GM21529 (cell line): Measurements from ENCODE around the gene TMEM41B.
"Not testable (repeated sequence)": the region's sequence is repeated elsewhere in the genome, so short reads cannot be mapped to it uniquely, and the experiment has no call there.

ENCODE experiments used
- ATAC-seq: cut with Tn5 transposase; IDR thresholded peaks from one replicate; pipeline ENCODE4 v1.9.1; 2021; ENCODE audit not compliant: unreplicated experiment

TMEM41B gene, protein sequence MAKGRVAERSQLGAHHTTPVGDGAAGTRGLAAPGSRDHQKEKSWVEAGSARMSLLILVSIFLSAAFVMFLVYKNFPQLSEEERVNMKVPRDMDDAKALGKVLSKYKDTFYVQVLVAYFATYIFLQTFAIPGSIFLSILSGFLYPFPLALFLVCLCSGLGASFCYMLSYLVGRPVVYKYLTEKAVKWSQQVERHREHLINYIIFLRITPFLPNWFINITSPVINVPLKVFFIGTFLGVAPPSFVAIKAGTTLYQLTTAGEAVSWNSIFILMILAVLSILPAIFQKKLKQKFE

GRCh38 chr11:9314291-9315077 is at the start of gene TMEM41B:
TSS of gene TMEM41B (minus strand) at chr11:9314593. CDS start at chr11:9314441, 152 bp downstream.
- peak; percentile 97 for ATAC-seq

- no peak for ATAC-seq
Measured at GRCh38 chr11:9362393-9362863, 48.0 kb upstream of the TMEM41B start.

DNA sequence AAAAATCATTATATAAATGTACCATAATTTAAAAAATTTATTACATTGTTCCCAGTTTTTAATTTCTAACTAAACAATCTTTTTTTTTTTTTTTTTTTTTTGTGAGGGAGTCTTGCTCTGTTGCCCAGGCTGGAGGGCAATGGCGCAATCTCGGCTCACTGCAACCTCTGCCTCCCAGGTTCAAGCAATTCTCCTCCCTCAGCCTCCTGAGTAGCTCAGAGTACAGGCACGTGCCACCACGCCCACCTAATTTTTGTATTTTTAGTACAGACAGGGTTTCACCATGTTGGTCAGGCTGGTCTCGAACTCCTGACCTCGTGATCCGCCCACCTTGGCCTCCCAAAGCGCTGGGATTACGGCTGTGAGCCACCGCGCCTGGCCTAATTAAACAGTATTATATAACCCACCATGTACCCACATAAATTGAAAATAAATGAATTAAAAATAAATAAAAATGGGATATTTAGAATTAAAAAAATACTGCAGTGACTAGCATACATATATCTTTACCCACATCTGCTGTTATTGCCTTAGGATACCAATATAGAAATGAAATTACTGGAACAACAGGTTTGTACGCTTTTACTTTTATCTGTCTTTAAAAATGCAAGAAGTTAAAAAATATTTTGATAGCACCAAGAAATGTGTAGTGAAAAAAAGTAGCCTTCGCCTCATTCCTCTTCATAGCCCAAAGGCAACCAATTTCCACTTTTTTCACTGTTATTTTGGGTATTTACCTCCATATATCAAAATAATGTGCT is 46.6 kb upstream of the TMEM41B start:
- not testable (repeated sequence) for ATAC-seq

GRCh38 chr11:9357041-9357440 is 42.6 kb upstream of the TMEM41B start:
- no peak for ATAC-seq

- ATAC-seq = no peak
Measured at GRCh38 chr11:9351321-9351881, 37.0 kb upstream of the TMEM41B start.

DNA sequence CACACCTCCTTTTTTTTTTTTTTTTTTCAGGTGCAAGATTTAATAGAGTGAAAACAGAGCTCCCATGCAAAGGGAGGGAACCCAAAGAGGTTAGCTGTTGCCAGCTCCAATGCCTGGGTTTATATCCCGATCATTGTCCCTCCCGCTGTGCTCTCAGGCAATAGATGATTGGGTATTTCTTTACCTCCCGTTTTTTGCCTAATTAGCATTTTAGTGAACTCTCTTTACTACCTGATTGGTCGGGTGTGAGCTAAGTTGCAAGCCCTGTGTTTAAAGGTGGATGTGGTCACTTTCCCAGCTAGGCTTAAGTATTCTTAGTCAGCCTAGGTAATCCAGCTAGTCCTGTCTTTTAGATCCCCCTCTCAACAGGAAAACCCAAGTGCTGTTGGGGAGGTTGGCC is 33.4 kb upstream of the TMEM41B start:
- not testable (repeated sequence) for ATAC-seq

- no peak for ATAC-seq
Measured at GRCh38 chr11:9347100-9347499, 32.7 kb upstream of the TMEM41B start.

DNA sequence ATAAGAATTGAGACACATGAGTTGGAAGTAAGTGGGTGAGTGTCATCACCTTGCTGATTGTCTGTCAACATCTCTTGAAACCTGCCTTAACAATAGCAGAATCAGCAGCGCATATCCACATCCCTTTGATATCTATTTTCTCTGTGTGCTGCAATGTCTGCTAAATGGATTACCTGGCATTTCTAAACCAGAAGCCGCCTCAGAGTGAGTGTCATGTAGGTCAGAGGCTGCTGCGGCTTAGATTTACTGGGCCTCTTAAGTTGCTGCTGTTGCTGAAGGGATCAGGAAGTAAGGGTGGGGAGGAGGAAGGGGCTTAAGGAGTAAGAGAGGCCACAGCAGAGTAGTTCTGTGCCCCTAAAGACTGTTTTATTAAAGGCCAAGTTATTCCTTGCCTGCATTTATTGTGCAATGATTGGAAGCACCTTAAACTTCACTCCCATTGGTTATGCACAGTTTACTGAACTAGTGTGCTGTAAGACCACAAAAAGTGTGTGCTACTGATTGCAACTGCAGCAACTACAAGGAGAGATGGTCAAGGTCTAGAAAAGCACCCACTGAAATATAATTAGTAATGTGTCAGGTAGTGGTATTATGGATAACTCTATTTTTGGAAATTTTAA is 29.8 kb upstream of the TMEM41B start:
- ATAC-seq = no peak

- ATAC-seq = no peak
Measured at GRCh38 chr11:9341638-9342178, 27.3 kb upstream of the TMEM41B start.

DNA sequence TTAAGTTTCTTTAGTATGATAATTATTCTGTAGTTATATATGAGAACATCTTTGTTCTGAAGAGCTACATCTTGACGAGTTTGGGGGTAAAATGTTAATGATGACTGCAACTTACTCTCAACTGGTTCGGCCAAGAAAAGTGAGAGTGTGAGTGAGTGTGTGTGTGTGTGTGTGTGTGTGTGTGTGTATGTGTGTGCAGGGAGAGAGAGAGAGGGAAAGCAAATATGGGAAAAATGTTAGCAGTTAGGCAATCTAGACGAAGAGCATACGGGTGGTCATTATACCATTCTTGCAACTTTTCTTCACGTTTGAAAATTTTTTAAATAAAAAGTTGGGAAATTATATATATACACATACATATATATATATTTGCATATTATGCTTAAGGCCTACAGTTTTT is 18.3 kb upstream of the TMEM41B start:
- ATAC-seq = no peak

DNA sequence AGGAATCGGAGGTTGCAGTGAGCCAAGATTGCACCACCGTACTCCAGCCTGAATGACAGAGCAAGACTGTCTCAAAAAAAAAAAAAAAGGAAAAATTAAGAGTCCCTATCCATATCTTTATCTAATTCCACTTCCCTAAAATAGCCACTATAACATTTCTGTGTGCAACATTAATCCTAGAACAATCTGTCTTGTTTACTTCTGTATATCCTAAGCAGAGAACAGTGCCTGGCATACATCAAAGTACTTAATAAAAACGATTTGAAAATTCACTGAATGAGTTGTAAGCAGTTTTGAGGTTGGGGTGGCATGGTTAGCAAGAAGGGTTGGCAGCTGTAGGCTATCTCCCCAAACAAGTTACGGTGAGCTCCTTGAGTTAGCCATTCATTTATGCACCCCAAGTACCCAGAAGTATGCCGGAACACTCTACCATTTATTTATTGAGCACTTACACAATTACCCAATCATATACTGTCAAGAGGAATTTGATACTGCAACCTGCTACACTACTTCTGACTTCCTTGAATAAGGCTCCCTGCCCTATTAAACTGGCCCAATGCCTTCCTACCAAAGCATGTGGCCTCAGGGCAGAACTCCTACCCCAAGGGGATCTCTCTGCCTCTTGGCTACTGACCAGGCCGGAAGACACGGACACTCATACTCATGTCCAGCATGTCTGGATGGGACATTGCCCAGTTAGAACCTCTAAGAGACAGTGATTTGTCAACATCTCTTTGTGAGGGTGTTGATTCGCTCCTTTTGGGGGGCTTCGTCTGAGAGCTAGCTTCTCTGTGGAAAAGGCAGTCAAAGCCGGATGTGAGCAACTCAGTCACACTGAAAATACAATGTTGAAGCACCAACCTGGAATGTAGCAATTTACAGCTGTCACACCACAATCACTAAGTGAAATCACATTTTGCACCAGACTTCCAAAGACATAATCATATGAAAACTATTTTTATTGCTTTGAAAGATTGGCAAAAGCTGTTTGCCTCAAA is 16.3 kb upstream of the TMEM41B start:
- no peak for ATAC-seq

GRCh38 chr11:9320047-9320446 is 5.7 kb upstream of the TMEM41B start:
- no peak for ATAC-seq

- not testable (repeated sequence) for ATAC-seq
Measured at GRCh38 chr11:9319377-9320001, 5.1 kb upstream of the TMEM41B start.

GRCh38 chr11:9318442-9319376 is 4.3 kb upstream of the TMEM41B start:
- not testable (repeated sequence) for ATAC-seq

- ATAC-seq = no peak
Measured at GRCh38 chr11:9316334-9316733, 1.9 kb upstream of the TMEM41B start.

DNA sequence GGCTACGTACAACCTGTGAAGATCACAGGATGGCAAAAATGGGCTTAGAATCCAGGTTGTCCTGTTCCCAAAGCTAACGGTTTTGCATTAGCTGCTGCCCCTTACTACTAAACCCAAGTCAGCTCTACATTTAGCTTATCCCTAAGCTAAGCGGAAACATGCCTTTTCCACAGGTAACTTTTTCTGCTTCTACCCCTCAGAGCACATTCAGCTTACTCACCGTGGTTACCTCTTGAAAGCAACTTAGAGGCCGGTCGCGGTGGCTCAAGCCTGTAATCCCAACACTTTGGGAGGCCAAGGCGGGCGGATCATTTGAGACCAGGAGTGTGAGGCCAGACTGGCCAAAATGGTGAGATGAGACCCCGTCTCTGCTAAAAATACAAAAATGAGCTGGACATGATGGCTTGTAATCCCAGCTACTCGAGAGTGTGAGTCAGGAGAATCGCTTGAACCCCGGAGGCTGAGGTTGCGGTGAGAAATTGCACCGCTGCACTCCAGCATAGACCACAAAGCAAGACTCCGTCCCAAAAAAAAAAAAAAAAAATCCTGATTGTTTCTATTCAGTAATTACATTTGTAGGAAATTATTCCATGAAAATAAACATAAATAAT is 790 bp upstream of the TMEM41B start:
- no peak for ATAC-seq

DNA sequence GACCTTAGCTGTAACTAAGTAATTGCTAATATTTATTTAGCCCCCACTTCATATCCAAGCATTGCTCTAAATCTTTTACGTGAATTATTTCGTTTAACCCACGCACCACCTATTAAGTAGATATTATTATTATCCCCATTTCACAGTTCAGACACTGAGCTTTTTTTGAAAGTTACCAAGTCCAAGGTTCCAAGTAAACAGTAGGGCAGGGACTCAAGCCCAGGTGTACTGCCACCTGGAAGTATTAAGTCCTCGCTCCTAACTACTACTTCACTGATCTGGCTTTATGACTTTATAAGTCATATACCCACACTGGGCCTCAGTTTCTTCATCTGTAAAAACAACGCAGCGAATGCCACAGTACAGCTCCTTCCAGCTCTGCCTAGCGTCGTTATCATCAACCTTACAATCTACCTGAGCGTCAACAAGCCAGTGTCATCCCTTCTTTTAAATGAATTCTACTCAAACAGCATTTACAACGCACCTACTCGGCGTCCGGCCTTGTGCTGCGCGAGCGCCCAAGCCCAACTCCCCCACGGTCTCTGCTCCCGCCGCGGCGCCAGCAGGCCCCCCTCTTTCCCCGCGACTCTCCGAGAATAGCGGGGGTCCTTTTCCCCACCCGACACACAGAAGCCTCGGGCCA is 624 bp downstream of the TMEM41B start:
- ATAC-seq = peak; percentile 10
